HG03159 (cell line): ENCODE results near the gene PSD4.

Experiments
- ATAC-seq: cut with Tn5 transposase; IDR thresholded peaks from one replicate; pipeline ENCODE4 v1.9.1; 2021; ENCODE audit warnings: mild to moderate bottlenecking, moderate library complexity; ENCODE audit not compliant: unreplicated experiment

PSD4 gene

GRCh38 chr2:113141451-113141850 is 32.3 kb upstream of the PSD4 start:
- no peak for ATAC-seq

- ATAC-seq, result no peak
Observed at GRCh38 chr2:113142290-113142689, 31.5 kb upstream of the PSD4 start.

GRCh38 chr2:113144259-113144658 is 29.5 kb upstream of the PSD4 start:
- ATAC-seq, result no peak

GRCh38 chr2:113148606-113149552 is 24.9 kb upstream of the PSD4 start:
- ATAC-seq, result no peak

GRCh38 chr2:113149553-113150257 is 24.1 kb upstream of the PSD4 start:
- ATAC-seq, result no peak

- ATAC-seq, result no peak
Observed at GRCh38 chr2:113150258-113150601, 23.5 kb upstream of the PSD4 start.

GRCh38 chr2:113155331-113155730 is 18.4 kb upstream of the PSD4 start:
- no peak for ATAC-seq

- ATAC-seq, result no peak
Observed at GRCh38 chr2:113156278-113157117, 17.3 kb upstream of the PSD4 start.

GRCh38 chr2:113157118-113157896 is 16.5 kb upstream of the PSD4 start:
- ATAC-seq, result peak; percentile 54

- ATAC-seq, result peak; percentile 9
Observed at GRCh38 chr2:113157897-113158753, 15.6 kb upstream of the PSD4 start.

GRCh38 chr2:113158884-113159553 is 14.8 kb upstream of the PSD4 start:
- ATAC-seq, result no peak

- no peak for ATAC-seq
Observed at GRCh38 chr2:113160248-113160647, 13.5 kb upstream of the PSD4 start.

- ATAC-seq, result no peak
Observed at GRCh38 chr2:113160962-113161361, 12.8 kb upstream of the PSD4 start.

GRCh38 chr2:113162173-113162572 is 11.6 kb upstream of the PSD4 start:
- no peak for ATAC-seq

GRCh38 chr2:113162869-113163268 is 10.9 kb upstream of the PSD4 start:
- no peak for ATAC-seq

GRCh38 chr2:113164215-113164929 is 9.4 kb upstream of the PSD4 start:
- no peak for ATAC-seq

GRCh38 chr2:113164930-113165585 is 8.7 kb upstream of the PSD4 start:
- no peak for ATAC-seq

GRCh38 chr2:113166187-113166645 is 7.6 kb upstream of the PSD4 start:
- no peak for ATAC-seq
